Gastroesophageal sphincter (tissue), 4 donors: ENCODE data around the gene FRAT1. TPM values are rescaled to one million over a fixed set of nuclear protein-coding genes. Genes with fewer than 3 reads are reported as not detected.

Experiments
- ATAC-seq: fragments of 150-250 bp; one replicate; pipeline ENCODE4 v1.9.1; 2016; ENCODE audit warnings: mild to moderate bottlenecking, moderate library complexity
- H3K27ac ChIP-seq, 4 donors: fragments of 200-600 bp; sonication (generic) in 3 of 4; 1 replicate in 3 of 4; 2 replicates in 1 of 4; pipeline ENCODE4 v1.5.1; 2016 to 2019
- H3K27me3 ChIP-seq: fragments of 200-600 bp; sonication (generic); one replicate; pipeline ENCODE4 v1.5.1; 2019
- H3K36me3 ChIP-seq, 2 donors: fragments of 200-600 bp; sonication (generic); one replicate each; pipeline ENCODE4 v1.5.1; 2019; ENCODE audit warnings: control low read depth in 1 of 2
- H3K4me1 ChIP-seq, 3 donors: fragments of 200-600 bp; sonication (generic); 1 replicate in 2 of 3; 2 replicates in 1 of 3; pipeline ENCODE4 v1.5.1; 2016 to 2019; ENCODE audit warnings: control low read depth in 2 of 3
- H3K4me3 ChIP-seq, 2 donors: fragments of 200-600 bp; sonication (generic); one replicate each; pipeline ENCODE4 v1.5.1; 2019; ENCODE audit warnings: mild to moderate bottlenecking in 1 of 2, moderate library complexity in 1 of 2
- H3K9me3 ChIP-seq, 3 donors: fragments of 200-600 bp; sonication (generic); one replicate each; pipeline ENCODE4 v1.5.1; 2017 to 2019; ENCODE audit warnings: control low read depth in 2 of 3
- EP300 ChIP-seq: sonication (generic); formaldehyde crosslinking; IDR thresholded peaks from one replicate; pipeline ENCODE4 v1.6.1; 2017; ENCODE audit warnings: antibody characterized with exemption, mild to moderate bottlenecking
- POLR2A ChIP-seq, 2 donors: fragments of 450-650 bp; IDR thresholded peaks; one replicate each; pipeline ENCODE4 v1.6.1; 2017; ENCODE audit warnings: antibody characterized with exemption in 2 of 2, mild to moderate bottlenecking in 2 of 2, moderate library complexity in 1 of 2
- POLR2AphosphoS5 ChIP-seq: sonication (generic); formaldehyde crosslinking; IDR thresholded peaks from one replicate; pipeline ENCODE4 v1.6.1; 2017; ENCODE audit warnings: antibody characterized with exemption
- WGBS, 2 donors: methylation state at CpG; one replicate each; pipeline ENCODE4 v1.1.5; 2018; ENCODE audit warnings: low coverage in 1 of 2; 5-methylcytosine and 5-hydroxymethylcytosine counted together
- total RNA-seq, 4 donors: library from RNA; depleted of rRNA; stranded (reverse); fragments of >200 nt; gene quantifications; one replicate each; pipeline ENCODE4 v1.1.0, GENCODE V29; 2016
- TF ChIP-seq, protein P1 (sequence below), 4 experiments: fragments of 200-600 bp in 2 of 4; fragments of 450-650 bp in 2 of 4; sonication (generic) in 1 of 4; IDR thresholded peaks; one replicate each; pipeline ENCODE4 v1.5.1; 2017 to 2019; ENCODE audit warnings: antibody characterized with exemption in 4 of 4, mild to moderate bottlenecking in 2 of 4, moderate library complexity in 2 of 4

FRAT1 gene
- total RNA-seq, 4 donors from 2014 or later, result 5.1 to 8.0 (median 5.5) TPM

- Histone ChIP-seq H3K27me3 (no peaks in the 10 kb centered on the region), H3K27ac (no peak overlapping the region), H3K36me3 (peaks cover 0 to 22% of the 10 kb centered on the region in 2 donors), H3K4me1 (peaks cover 0 to 38% (median 7%) of the 10 kb centered on the region in 3 donors), H3K4me3 (no peak overlapping the region), H3K9me3 (no peaks in the 10 kb centered on the region)
- TF ChIP-seq POLR2A (IDR thresholded peaks at IDR 0.05), result no peak
- no peak for TF ChIP-seq POLR2AphosphoS5
- TF ChIP-seq, protein P1, sequence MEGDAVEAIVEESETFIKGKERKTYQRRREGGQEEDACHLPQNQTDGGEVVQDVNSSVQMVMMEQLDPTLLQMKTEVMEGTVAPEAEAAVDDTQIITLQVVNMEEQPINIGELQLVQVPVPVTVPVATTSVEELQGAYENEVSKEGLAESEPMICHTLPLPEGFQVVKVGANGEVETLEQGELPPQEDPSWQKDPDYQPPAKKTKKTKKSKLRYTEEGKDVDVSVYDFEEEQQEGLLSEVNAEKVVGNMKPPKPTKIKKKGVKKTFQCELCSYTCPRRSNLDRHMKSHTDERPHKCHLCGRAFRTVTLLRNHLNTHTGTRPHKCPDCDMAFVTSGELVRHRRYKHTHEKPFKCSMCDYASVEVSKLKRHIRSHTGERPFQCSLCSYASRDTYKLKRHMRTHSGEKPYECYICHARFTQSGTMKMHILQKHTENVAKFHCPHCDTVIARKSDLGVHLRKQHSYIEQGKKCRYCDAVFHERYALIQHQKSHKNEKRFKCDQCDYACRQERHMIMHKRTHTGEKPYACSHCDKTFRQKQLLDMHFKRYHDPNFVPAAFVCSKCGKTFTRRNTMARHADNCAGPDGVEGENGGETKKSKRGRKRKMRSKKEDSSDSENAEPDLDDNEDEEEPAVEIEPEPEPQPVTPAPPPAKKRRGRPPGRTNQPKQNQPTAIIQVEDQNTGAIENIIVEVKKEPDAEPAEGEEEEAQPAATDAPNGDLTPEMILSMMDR (IDR thresholded peaks at IDR 0.05), result no peak
- TF ChIP-seq EP300, result no peak
- 63 to 92% methylated on average over 4 to 6 of the region's 9 CpGs for WGBS, 2 donors
- ATAC-seq, result no peak
These were observed 6.7 kb downstream of the FRAT1 start for GRCh38 chr10:97325754-97326153.

- no peak for TF ChIP-seq EP300
- TF ChIP-seq POLR2A (IDR thresholded peaks at IDR 0.05), result no peak
- TF ChIP-seq, protein P1 (IDR thresholded peaks at IDR 0.05), result no peak
- no peak for TF ChIP-seq POLR2AphosphoS5
- peaks cover 0 to 22% of the 10 kb centered on the region in 2 donors for H3K36me3 ChIP-seq
- 75 to 88% methylated on average over 5 to 6 of the region's 7 CpGs for WGBS, 2 donors
These were observed 8.6 kb downstream of the FRAT1 start for GRCh38 chr10:97327348-97328294.

GRCh38 chr10:97328646-97329453, 9.8 kb downstream of the FRAT1 start:
- Histone ChIP-seq H3K27me3 (no peaks in the 10 kb centered on the region), H3K27ac (no peak overlapping the region), H3K9me3 (no peaks in the 10 kb centered on the region), H3K36me3 (peaks cover 0 to 22% of the 10 kb centered on the region in 2 donors), H3K4me1 (peaks cover 0 to 49% (median 16%) of the 10 kb centered on the region in 3 donors), H3K4me3 (no peak overlapping the region)
- no peak for TF ChIP-seq POLR2A (IDR thresholded peaks at IDR 0.05)
- TF ChIP-seq, protein P1 (IDR thresholded peaks at IDR 0.05), result no peak
- TF ChIP-seq POLR2AphosphoS5, result no peak
- no peak for TF ChIP-seq EP300
- no peak for ATAC-seq
- 71 to 86% methylated on average over 1 to 3 of the region's 3 CpGs for WGBS, 2 donors

More at GRCh38 chr10:97327348-97328294, 8.6 kb downstream of the FRAT1 start:
- Histone ChIP-seq H3K9me3 (no peaks in the 10 kb centered on the region), H3K27me3 (no peaks in the 10 kb centered on the region), H3K4me1 (peaks cover 0 to 39% (median 16%) of the 10 kb centered on the region in 3 donors), H3K4me3 (no peak overlapping the region), H3K27ac (no peak overlapping the region)
- ATAC-seq, result no peak

DNA sequence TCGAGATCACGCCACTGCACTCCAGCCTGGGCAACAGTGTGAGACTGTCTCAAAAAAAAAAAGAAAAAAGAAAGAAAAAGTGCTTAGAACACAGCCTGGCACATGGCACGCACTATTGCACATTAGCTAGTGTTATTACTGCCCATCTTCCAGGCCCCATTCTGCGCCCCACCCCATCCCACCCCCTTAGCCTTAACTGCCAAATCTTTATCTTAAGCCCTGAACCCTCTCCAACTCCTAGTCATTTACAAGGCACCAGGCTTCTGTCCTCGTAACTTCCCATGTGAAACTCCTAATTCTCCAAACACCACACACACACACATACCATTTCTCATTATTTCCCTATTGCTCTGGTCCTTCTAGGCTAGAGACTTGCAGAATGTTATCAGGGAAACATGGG, 10.7 kb downstream of the FRAT1 start:
- WGBS, 2 donors, result 84 to 93% methylated on average over 3 to 5 of the region's 5 CpGs
- H3K4me1 ChIP-seq, result peaks cover 0 to 49% (median 16%) of the 10 kb centered on the region in 3 donors
- no peak for ATAC-seq
- TF ChIP-seq POLR2AphosphoS5, result no peak
- no peak for TF ChIP-seq POLR2A (IDR thresholded peaks at IDR 0.05)
- TF ChIP-seq, protein P1 (IDR thresholded peaks at IDR 0.05), result no peak
- TF ChIP-seq EP300, result no peak
- no peak overlapping the region for H3K27ac ChIP-seq
- H3K27me3 ChIP-seq, result no peaks in the 10 kb centered on the region
- peaks cover 0 to 22% of the 10 kb centered on the region in 2 donors for H3K36me3 ChIP-seq
- no peaks in the 10 kb centered on the region for H3K9me3 ChIP-seq
- H3K4me3 ChIP-seq, result no peak overlapping the region
